ENCODE data around the gene LRRC74B. TPM values are rescaled to one million over a fixed set of nuclear protein-coding genes. Genes with fewer than 3 reads are reported as not detected.

LRRC74B gene
- total RNA-seq, 4 donors from 2014 or later: not detected

DNA sequence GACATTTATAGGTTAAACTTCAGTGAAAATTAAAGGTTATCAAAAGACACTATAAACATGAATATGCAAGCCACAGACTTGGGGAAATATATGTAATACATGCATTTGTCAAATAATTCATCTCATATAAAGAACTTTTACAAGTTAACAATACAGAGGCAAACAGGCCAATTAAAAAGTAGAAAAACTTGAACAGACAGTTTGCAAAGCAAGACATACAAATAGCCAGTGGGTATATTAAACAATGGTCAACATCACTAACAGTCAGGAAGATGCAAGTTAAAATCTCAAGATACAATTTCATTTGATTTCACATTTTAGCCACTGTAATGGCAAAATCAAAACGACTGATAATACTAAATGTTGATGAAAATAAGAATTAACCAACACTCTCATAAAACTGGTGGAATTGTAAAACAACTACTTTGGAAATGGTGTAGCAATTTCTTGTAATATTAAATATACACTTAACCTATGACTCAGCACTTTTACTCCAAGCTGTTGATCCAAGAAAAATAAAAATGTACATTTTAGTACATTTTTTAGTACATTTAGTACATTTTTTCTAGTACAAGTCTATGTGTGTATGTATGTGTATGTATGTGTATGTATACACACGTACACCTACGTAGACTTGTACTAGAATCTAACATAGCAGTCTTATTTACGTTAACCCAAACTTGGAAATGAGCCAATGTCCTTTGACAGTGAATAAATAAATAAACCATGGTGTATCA lies 62.8 kb downstream of the LRRC74B start:
- no peaks in the 10 kb centered on the region for H3K4me1 ChIP-seq
- peaks cover 34% of the 10 kb centered on the region for H3K27me3 ChIP-seq
- H3K4me3 ChIP-seq: no peak overlapping the region
- H3K27ac ChIP-seq: no peak overlapping the region
- ATAC-seq: no peak
- no peaks in the 10 kb centered on the region for H3K9me3 ChIP-seq
- no peaks in the 10 kb centered on the region for H3K36me3 ChIP-seq
- TF ChIP-seq EP300 (IDR thresholded peaks at IDR 0.05) (no peak), POLR2A (IDR thresholded peaks at IDR 0.05) (no peak), POLR2AphosphoS5 (IDR thresholded peaks at IDR 0.05) (no peak)
- TF ChIP-seq, protein P1, sequence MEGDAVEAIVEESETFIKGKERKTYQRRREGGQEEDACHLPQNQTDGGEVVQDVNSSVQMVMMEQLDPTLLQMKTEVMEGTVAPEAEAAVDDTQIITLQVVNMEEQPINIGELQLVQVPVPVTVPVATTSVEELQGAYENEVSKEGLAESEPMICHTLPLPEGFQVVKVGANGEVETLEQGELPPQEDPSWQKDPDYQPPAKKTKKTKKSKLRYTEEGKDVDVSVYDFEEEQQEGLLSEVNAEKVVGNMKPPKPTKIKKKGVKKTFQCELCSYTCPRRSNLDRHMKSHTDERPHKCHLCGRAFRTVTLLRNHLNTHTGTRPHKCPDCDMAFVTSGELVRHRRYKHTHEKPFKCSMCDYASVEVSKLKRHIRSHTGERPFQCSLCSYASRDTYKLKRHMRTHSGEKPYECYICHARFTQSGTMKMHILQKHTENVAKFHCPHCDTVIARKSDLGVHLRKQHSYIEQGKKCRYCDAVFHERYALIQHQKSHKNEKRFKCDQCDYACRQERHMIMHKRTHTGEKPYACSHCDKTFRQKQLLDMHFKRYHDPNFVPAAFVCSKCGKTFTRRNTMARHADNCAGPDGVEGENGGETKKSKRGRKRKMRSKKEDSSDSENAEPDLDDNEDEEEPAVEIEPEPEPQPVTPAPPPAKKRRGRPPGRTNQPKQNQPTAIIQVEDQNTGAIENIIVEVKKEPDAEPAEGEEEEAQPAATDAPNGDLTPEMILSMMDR (IDR thresholded peaks at IDR 0.05): no peak
- 66 to 70% methylated on average over 4 of the region's 4 CpGs for WGBS, 2 donors (ENCODE audit: low coverage in 1 of 2)

Small RNAs within 50 kb of the gene (small RNA-seq; reads per million reads assigned to genes)
- 0 reads per million in 4 donors for gene MIR649

Other genes with a start within 250 kb of the LRRC74B start
- gene PI4KA, start 187.1 kb upstream of the LRRC74B start, total RNA-seq: 100 to 1,000 TPM in 2 of 4 donors, 10 to 100 TPM in 2; 45.7 to 113 (median 87.5) TPM
- 10 to 100 TPM; 22.1 to 33.8 (median 27.1) TPM for gene SNAP29, start 186.9 kb upstream of the LRRC74B start, total RNA-seq
- gene CRKL, start 128.5 kb upstream of the LRRC74B start, total RNA-seq: 10 to 100 TPM; 42.5 to 55.8 (median 46.0) TPM
- 1 to 10 TPM in 2 of 4 donors, under 1 TPM in 1, not detected in 1; 0.27 to 3.2 (median 2.0) TPM for gene AIFM3, start 78.7 kb upstream of the LRRC74B start, total RNA-seq
- 10 to 100 TPM; 45.4 to 63.0 (median 53.4) TPM for gene LZTR1, start 63.6 kb upstream of the LRRC74B start, total RNA-seq
- gene THAP7, start 43.8 kb upstream of the LRRC74B start, total RNA-seq: 10 to 100 TPM; 38.5 to 49.0 (median 42.5) TPM
- under 1 TPM in 3 of 4 donors, not detected in 1; 0.35 to 0.47 (median 0.40) TPM for gene P2RX6, start 30.8 kb upstream of the LRRC74B start, total RNA-seq
- gene SLC7A4, start 13.4 kb upstream of the LRRC74B start, total RNA-seq: 1 to 10 TPM in 1 of 4 donors, under 1 TPM in 3; 0.23 to 1.2 (median 0.37) TPM

Data from gastroesophageal sphincter (tissue), 4 donors.